ENCODE results near the gene P3H3. TPM values are rescaled to one million over a fixed set of nuclear protein-coding genes. Genes with fewer than 3 reads are reported as not detected.

The P3H3 gene
- total RNA-seq, 2 donors from 2014 or later = 66.1 to 77.7 TPM

DNA sequence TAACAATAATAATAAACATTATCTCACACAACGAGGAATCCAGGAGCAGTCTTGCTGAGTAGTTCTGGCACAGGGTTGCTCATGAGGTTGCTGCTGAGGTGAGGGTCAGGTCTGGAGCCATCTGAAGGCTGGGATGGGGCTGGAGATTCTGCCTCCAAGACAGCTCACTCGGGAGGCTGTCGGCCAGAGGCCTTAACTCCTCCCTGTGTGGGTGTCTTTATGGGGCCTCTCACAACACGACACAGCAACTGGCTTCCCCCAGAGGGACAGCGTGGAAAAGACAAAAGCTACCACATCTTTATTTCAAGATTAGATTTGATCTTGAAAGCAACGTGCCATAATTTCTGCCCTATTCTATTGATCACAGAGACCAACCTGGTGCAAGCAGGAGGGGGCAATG lies 46.1 kb upstream of the P3H3 start:
- Histone ChIP-seq H3K36me3 (no peaks in the 10 kb centered on the region), H3K4me3 (no peak overlapping the region), H3K4me1 (ENCODE audit: control insufficient read depth in 1 of 2, low read depth in 2 of 2) (peaks cover 7 to 10% of the 10 kb centered on the region in 2 donors), H3K27ac (no peak overlapping the region), H3K9me3 (no peaks in the 10 kb centered on the region), H3K27me3 (replicated peaks; ENCODE audit: insufficient read depth) (no peaks in the 10 kb centered on the region)
- ATAC-seq (ENCODE audit: insufficient number of reproducible peaks, low FRiP score, low read depth) = no peak
- DNase-seq (ENCODE audit: low spot score) = no peak
- TF ChIP-seq, protein P1, sequence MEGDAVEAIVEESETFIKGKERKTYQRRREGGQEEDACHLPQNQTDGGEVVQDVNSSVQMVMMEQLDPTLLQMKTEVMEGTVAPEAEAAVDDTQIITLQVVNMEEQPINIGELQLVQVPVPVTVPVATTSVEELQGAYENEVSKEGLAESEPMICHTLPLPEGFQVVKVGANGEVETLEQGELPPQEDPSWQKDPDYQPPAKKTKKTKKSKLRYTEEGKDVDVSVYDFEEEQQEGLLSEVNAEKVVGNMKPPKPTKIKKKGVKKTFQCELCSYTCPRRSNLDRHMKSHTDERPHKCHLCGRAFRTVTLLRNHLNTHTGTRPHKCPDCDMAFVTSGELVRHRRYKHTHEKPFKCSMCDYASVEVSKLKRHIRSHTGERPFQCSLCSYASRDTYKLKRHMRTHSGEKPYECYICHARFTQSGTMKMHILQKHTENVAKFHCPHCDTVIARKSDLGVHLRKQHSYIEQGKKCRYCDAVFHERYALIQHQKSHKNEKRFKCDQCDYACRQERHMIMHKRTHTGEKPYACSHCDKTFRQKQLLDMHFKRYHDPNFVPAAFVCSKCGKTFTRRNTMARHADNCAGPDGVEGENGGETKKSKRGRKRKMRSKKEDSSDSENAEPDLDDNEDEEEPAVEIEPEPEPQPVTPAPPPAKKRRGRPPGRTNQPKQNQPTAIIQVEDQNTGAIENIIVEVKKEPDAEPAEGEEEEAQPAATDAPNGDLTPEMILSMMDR (IDR thresholded peaks at IDR 0.05) = no peak

- Histone ChIP-seq H3K4me1 (ENCODE audit: control insufficient read depth in 1 of 2, low read depth in 2 of 2) (peaks cover 4 to 7% of the 10 kb centered on the region in 2 donors), H3K36me3 (no peaks in the 10 kb centered on the region), H3K27me3 (replicated peaks; ENCODE audit: insufficient read depth) (no peaks in the 10 kb centered on the region), H3K4me3 (no peak overlapping the region), H3K27ac (no peak overlapping the region), H3K9me3 (no peaks in the 10 kb centered on the region)
- DNase-seq (ENCODE audit: low spot score) (no peak), ATAC-seq (ENCODE audit: insufficient number of reproducible peaks, low FRiP score, low read depth) (no peak)
- TF ChIP-seq, protein P1 (IDR thresholded peaks at IDR 0.05) = no peak
Measured at GRCh38 chr12:6782850-6783566, 45.2 kb upstream of the P3H3 start.

DNA sequence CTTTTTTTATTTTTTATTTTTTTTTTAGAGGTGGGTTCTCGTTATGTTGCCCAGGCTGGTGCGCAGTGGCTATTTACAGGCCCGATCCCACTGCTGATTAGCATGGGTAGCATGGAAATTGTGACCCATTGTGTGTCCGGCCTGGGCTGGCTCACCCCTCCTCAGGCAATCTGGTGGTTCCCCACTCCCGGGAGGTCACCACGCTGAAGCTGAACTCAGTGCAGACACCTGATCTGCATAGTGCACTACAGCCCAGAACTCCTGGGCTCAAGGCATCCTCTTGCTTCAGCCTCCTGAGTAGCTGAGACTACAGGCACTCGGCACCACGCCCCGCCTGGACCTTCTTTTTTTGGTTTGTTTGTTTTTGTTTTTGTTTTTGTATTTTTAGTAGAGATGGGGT lies 44.4 kb upstream of the P3H3 start:
- H3K27ac ChIP-seq = no peak overlapping the region
- TF ChIP-seq, protein P1 (IDR thresholded peaks at IDR 0.05) = no peak
- ATAC-seq (ENCODE audit: insufficient number of reproducible peaks, low FRiP score, low read depth) = no peak

DNA sequence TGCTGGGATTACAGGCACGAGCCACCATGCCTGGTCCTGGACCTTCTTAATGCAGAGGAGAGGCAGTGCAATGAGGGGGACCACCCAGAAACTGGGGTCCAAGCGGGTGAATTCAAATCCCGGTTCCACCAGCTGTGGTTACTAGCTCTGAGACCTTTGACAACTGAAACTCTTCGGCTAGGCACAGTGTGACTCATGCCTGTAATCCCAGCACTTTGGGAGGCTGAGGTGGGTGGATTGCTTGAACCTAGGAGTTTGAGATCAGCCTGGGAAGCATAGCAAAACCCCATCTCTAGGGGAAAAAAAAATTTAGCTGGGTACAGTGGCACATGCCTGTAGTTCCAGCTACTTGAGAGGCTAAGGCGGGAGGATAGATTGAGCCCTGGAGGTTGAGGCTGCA lies 43.9 kb upstream of the P3H3 start:
- DNase-seq (ENCODE audit: low spot score) (no peak), ATAC-seq (ENCODE audit: insufficient number of reproducible peaks, low FRiP score, low read depth) (no peak)
- TF ChIP-seq, protein P1 (IDR thresholded peaks at IDR 0.05) = no peak
- Histone ChIP-seq H3K4me3 (no peak overlapping the region), H3K27ac (no peak overlapping the region), H3K36me3 (no peaks in the 10 kb centered on the region), H3K27me3 (replicated peaks; ENCODE audit: insufficient read depth) (no peaks in the 10 kb centered on the region), H3K9me3 (no peaks in the 10 kb centered on the region), H3K4me1 (ENCODE audit: control insufficient read depth in 1 of 2, low read depth in 2 of 2) (no peaks in the 10 kb centered on the region)

More for the DNA sequence above, 44.4 kb upstream of the P3H3 start:
- no peaks in the 10 kb centered on the region for H3K27me3 ChIP-seq (replicated peaks; ENCODE audit: insufficient read depth)
- H3K36me3 ChIP-seq = no peaks in the 10 kb centered on the region
- H3K4me1 ChIP-seq (ENCODE audit: control insufficient read depth in 1 of 2, low read depth in 2 of 2) = no peaks in the 10 kb centered on the region
- no peaks in the 10 kb centered on the region for H3K9me3 ChIP-seq
- DNase-seq (ENCODE audit: low spot score) = no peak
- no peak overlapping the region for H3K4me3 ChIP-seq

DNA sequence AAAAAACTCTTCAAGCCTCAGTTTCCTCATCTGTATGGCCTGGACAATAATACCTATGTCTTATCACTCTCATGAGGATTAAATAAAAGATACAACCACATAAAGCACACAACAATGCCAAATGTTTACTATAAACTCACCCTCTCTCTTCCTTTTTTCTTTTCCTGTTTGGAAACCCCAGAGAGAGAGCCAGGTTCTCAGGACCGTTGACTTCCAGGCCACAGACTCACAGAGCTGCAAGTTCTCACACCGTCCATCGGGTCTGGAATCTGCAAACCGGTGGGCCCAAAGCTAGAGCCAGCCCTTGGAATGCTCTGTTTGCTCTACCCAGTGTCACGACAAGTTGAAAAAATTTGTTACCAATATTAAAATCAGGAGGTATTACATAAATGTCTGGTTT lies 43.4 kb upstream of the P3H3 start:
- TF ChIP-seq, protein P1 (IDR thresholded peaks at IDR 0.05) = no peak
- no peak overlapping the region for H3K4me3 ChIP-seq
- H3K4me1 ChIP-seq (ENCODE audit: control insufficient read depth in 1 of 2, low read depth in 2 of 2) = no peaks in the 10 kb centered on the region
- H3K27me3 ChIP-seq (replicated peaks; ENCODE audit: insufficient read depth) = no peaks in the 10 kb centered on the region
- no peak for ATAC-seq (ENCODE audit: insufficient number of reproducible peaks, low FRiP score, low read depth)
- no peak overlapping the region for H3K27ac ChIP-seq
- H3K9me3 ChIP-seq = no peaks in the 10 kb centered on the region
- no peaks in the 10 kb centered on the region for H3K36me3 ChIP-seq
- DNase-seq (ENCODE audit: low spot score) = no peak

Measured in thoracic aorta (tissue), 2 donors.